IMR-90 (cell line): ENCODE results near the gene TMEM233. TPM values are rescaled to one million over a fixed set of nuclear protein-coding genes. Genes with fewer than 3 reads are reported as not detected.

Experiments
- ATAC-seq: fragments of 200-7000 bp; cut with Tn5 transposase; 2 replicates; pipeline ENCODE4 v1.9.1; 2020; ENCODE audit warnings: low read depth, mild to moderate bottlenecking, moderate library complexity
- BruUV-seq: library from RNA; stranded (reverse); fragments of 400-500 nt; replicated peaks from 2 replicates; lab custom pipeline; 2021; lab: Mats Ljungman, UMichigan
- CTCF ChIA-PET: fragments of 300-600 bp; formaldehyde crosslinking; extraction: SDS; loops from one replicate; lab custom pipeline; 2021; ENCODE audit warnings: antibody characterized with exemption; lab: Yijun Ruan, JAX
- POLR2A ChIA-PET: fragments of 300-600 bp; sonication (Branson Sonifier 250); formaldehyde crosslinking; loops from one replicate; lab custom pipeline; 2022; ENCODE audit warnings: antibody characterized with exemption; ENCODE audit not compliant: unreplicated experiment; lab: Charles Lee
- DNase-seq: peaks from one replicate; pipeline ENCODE4 v3.0.0; 2013
- H2AFZ ChIP-seq: replicated peaks from 2 replicates; pipeline ENCODE3; 2013; ENCODE audit warnings: low read length, mild to moderate bottlenecking; ENCODE audit not compliant: poor library complexity
- H2AK5ac ChIP-seq: 2 replicates; pipeline ENCODE4 v1.6.1; 2013; ENCODE audit warnings: low read depth, low read length, inconsistent platforms
- H2AK9ac ChIP-seq: replicated peaks from 2 replicates; pipeline ENCODE3; 2013; ENCODE audit warnings: mild to moderate bottlenecking, low read depth, low read length, moderate library complexity; ENCODE audit not compliant: poor library complexity
- H2BK120ac ChIP-seq: 2 replicates; pipeline ENCODE4 v1.6.1; 2013; ENCODE audit warnings: low read depth, low read length, inconsistent platforms
- H2BK15ac ChIP-seq: 3 replicates; pipeline ENCODE4 v1.6.1; 2013; ENCODE audit warnings: low read depth, low read length, inconsistent platforms
- H2BK20ac ChIP-seq: 2 replicates; pipeline ENCODE4 v1.6.1; 2013; ENCODE audit warnings: low read depth, mild to moderate bottlenecking, inconsistent platforms, low read length, moderate library complexity
- H2BK5ac ChIP-seq: 2 replicates; pipeline ENCODE4 v1.6.1; 2013; ENCODE audit warnings: mild to moderate bottlenecking, low read depth, low read length, inconsistent platforms; ENCODE audit not compliant: poor library complexity, severe bottlenecking
- H3K14ac ChIP-seq: replicated peaks from 2 replicates; pipeline ENCODE4 v1.6.1; 2013; ENCODE audit warnings: low read depth, low read length, inconsistent platforms
- H3K18ac ChIP-seq: 2 replicates; pipeline ENCODE4 v1.6.1; 2013; ENCODE audit warnings: low read depth, low read length, control low read depth
- H3K23ac ChIP-seq: 2 replicates; pipeline ENCODE4 v1.6.1; 2013; ENCODE audit warnings: low read depth, low read length, inconsistent platforms
- H3K27ac ChIP-seq: 2 replicates; pipeline ENCODE4 v1.5.1; 2013; ENCODE audit warnings: mild to moderate bottlenecking, control low read depth, low read length; ENCODE audit not compliant: insufficient read depth
- H3K27me3 ChIP-seq: 2 replicates; pipeline ENCODE4 v1.6.1; 2013; ENCODE audit warnings: low read length; ENCODE audit not compliant: control insufficient read depth, insufficient read depth
- H3K36me3 ChIP-seq: 2 replicates; pipeline ENCODE4 v1.6.1; 2013; ENCODE audit warnings: low read length, mixed read lengths; ENCODE audit not compliant: control insufficient read depth, insufficient read depth
- H3K4ac ChIP-seq: 2 replicates; pipeline ENCODE4 v1.6.1; 2013; ENCODE audit warnings: low read depth, low read length, inconsistent platforms
- H3K4me1 ChIP-seq: 2 replicates; pipeline ENCODE4 v1.6.1; 2013; ENCODE audit warnings: low read length, mixed read lengths; ENCODE audit not compliant: control insufficient read depth, insufficient read depth
- H3K4me2 ChIP-seq: 2 replicates; pipeline ENCODE4 v1.6.1; 2013; ENCODE audit warnings: low read depth, mild to moderate bottlenecking, control low read depth, low read length, moderate library complexity
- H3K4me3 ChIP-seq: 2 replicates; pipeline ENCODE4 v1.5.1; 2013; ENCODE audit warnings: low read depth, mild to moderate bottlenecking, control low read depth, low read length, moderate library complexity; ENCODE audit not compliant: insufficient read depth
- H3K56ac ChIP-seq: 2 replicates; pipeline ENCODE4 v1.6.1; 2013; ENCODE audit warnings: low read length, inconsistent platforms; ENCODE audit not compliant: insufficient read depth; ENCODE audit errors: extremely low read depth
- H3K79me1 ChIP-seq, 2 experiments: 2 replicates each; pipeline ENCODE4 v1.6.1; 2013; ENCODE audit warnings: low read length in 2 of 2, inconsistent platforms in 1 of 2, low read depth in 1 of 2
- H3K9ac ChIP-seq: 2 replicates; pipeline ENCODE4 v1.6.1; 2013; ENCODE audit warnings: low read depth, low read length, control low read depth
- H3K9me1 ChIP-seq: 2 replicates; pipeline ENCODE4 v1.6.1; 2013; ENCODE audit warnings: low read length, inconsistent platforms; ENCODE audit not compliant: insufficient read depth
- H3K9me3 ChIP-seq: 2 replicates; pipeline ENCODE4 v1.6.1; 2013; ENCODE audit warnings: low read length; ENCODE audit not compliant: control insufficient read depth, insufficient read depth
- H4K20me1 ChIP-seq: 2 replicates; pipeline ENCODE4 v1.6.1; 2013; ENCODE audit warnings: low read length, inconsistent platforms; ENCODE audit not compliant: insufficient read depth
- H4K5ac ChIP-seq: 2 replicates; pipeline ENCODE4 v1.6.1; 2013; ENCODE audit warnings: mild to moderate bottlenecking, low read depth, low read length, control low read depth
- H4K8ac ChIP-seq, 2 experiments: 2 replicates each; pipeline ENCODE4 v1.6.1; 2013; ENCODE audit warnings: low read depth in 2 of 2, low read length in 2 of 2, control low read depth in 1 of 2, inconsistent platforms in 1 of 2
- H4K91ac ChIP-seq: 2 replicates; pipeline ENCODE4 v1.6.1; 2013; ENCODE audit warnings: low read depth, low read length, inconsistent platforms; ENCODE audit not compliant: insufficient read depth
- BHLHE40 ChIP-seq: fragments of 150-350 bp; IDR thresholded peaks from 2 replicates; pipeline ENCODE4 v1.6.1; 2016; ENCODE audit warnings: mild to moderate bottlenecking, low read depth, low read length
- CEBPB ChIP-seq: IDR thresholded peaks from 2 replicates; pipeline ENCODE4 v1.6.1; 2012; ENCODE audit warnings: low read depth, low read length, improper control_type of control experiment
- CHD1 ChIP-seq: IDR thresholded peaks from 2 replicates; pipeline ENCODE4 v1.6.1; 2012; ENCODE audit warnings: low read depth, low read length, improper control_type of control experiment
- CTCF ChIP-seq: conservative IDR thresholded peaks from 2 replicates; pipeline ENCODE4 v1.5.1; 2012; ENCODE audit warnings: mild to moderate bottlenecking, low read depth, low read length, improper control_type of control experiment
- FOS ChIP-seq: fragments of 150-350 bp; IDR thresholded peaks from 2 replicates; pipeline ENCODE4 v1.6.1; 2016; ENCODE audit warnings: low read depth, low read length
- NFE2L2 ChIP-seq: fragments of 150-350 bp; IDR thresholded peaks from 2 replicates; pipeline ENCODE4 v1.6.1; 2016; ENCODE audit warnings: low read depth, mild to moderate bottlenecking, low read length
- RAD21 ChIP-seq: IDR thresholded peaks from 2 replicates; pipeline ENCODE4 v1.6.1; 2012; ENCODE audit warnings: low read length, improper control_type of control experiment
- RFX5 ChIP-seq: IDR thresholded peaks from 2 replicates; pipeline ENCODE4 v1.8.0; 2012; ENCODE audit warnings: low read depth, mild to moderate bottlenecking, low read length, moderate library complexity
- WGBS, 2 experiments: methylation state at CpG; one replicate each; pipeline versions ENCODE4 v1.1.5 to v1.1.7; 2013; ENCODE audit warnings: missing lambda C conversion rate in 2 of 2; ENCODE audit not compliant: insufficient read length in 1 of 2; ENCODE audit errors: extremely low coverage in 2 of 2; 5-methylcytosine and 5-hydroxymethylcytosine counted together
- dilution Hi-C: fragments of 300-500 bp; cut with HindIII; formaldehyde crosslinking; loops from one replicate; pipeline ENCODE4 v1.14.3; 2018; ENCODE audit warnings: low sequenced_read_pairs; ENCODE audit not compliant: unreplicated experiment
- in situ Hi-C: fragments of 300-500 bp; cut with MboI; formaldehyde crosslinking; loops from 3 replicates; pipeline ENCODE4 v1.14.3; 2019; ENCODE audit warnings: low sequenced_read_pairs, inconsistent platforms, mixed read lengths
- intact Hi-C: fragments of 100-400 bp; cut with micrococcal nuclease; formaldehyde crosslinking; loops from 2 replicates; pipeline ENCODE4 v1.10.0; 2022
- polyA plus RNA-seq, 3 experiments: library from polyadenylated mRNA; depleted of rRNA; stranded (reverse); fragments of >200 nt; gene quantifications; 2 replicates each; pipeline ENCODE4 v1.2.3, GENCODE V29; 2012; ENCODE audit warnings: low replicate concordance in 1 of 3
- total RNA-seq: library from RNA; depleted of rRNA; stranded (reverse); fragments of >200 nt; gene quantifications from 2 replicates; pipeline ENCODE4 v1.2.3, GENCODE V29; 2012

TMEM233 gene
- total and polyA plus RNA-seq, 2 of the 4 experiments (the other 2 are of a cell fraction): not detected

GRCh38 chr12:119627019-119627643 is 33.6 kb downstream of the TMEM233 start:
- DNase-seq (no peak), ATAC-seq (no peak)
- H3K27ac ChIP-seq: no peak overlapping the region

More at GRCh38 chr12:119627019-119627643, 33.6 kb downstream of the TMEM233 start:
- BruUV-seq: no TSS peak
- in situ Hi-C loops: no loop called here
- Histone ChIP-seq H4K91ac (no peak overlapping the region), H4K20me1 (no peaks in the 10 kb centered on the region), H3K4ac (no peak overlapping the region), H4K8ac (no peak overlapping the region), H2BK20ac (no peak overlapping the region), H2BK5ac (no peak overlapping the region), H3K14ac (no peak overlapping the region), H3K9ac (no peak overlapping the region), H3K4me2 (no peak overlapping the region), H3K18ac (no peak overlapping the region), H4K5ac (no peak overlapping the region), H3K4me3 (no peak overlapping the region), H2BK15ac (no peak overlapping the region), H2AK5ac (no peak overlapping the region), H2AK9ac (no peak overlapping the region), H2AFZ (no peak overlapping the region), H2BK120ac (no peak overlapping the region), H3K4me1 (no peaks in the 10 kb centered on the region), H3K23ac (no peak overlapping the region), H3K9me1 (no peaks in the 10 kb centered on the region), H3K36me3 (no peaks in the 10 kb centered on the region), H3K79me1 (no peaks in the 10 kb centered on the region), H3K56ac (no peak overlapping the region; the same call in 1 of the 2 replicates), H3K27me3 (no peaks in the 10 kb centered on the region), H3K9me3 (no peaks in the 10 kb centered on the region)
- dilution Hi-C loops: no loop called here
- WGBS, 2 experiments: 25% methylated on average over 1 of the region's 6 CpGs; no CpG with 5 or more reads in 1 of the 2 experiments
- CTCF ChIA-PET: no interaction called here
- TF ChIP-seq RAD21 (no peak), RFX5 (no peak), FOS (no peak), CTCF (no peak), CEBPB (no peak), NFE2L2 (no peak), CHD1 (no peak), BHLHE40 (no peak)
- POLR2A ChIA-PET: no interaction called here
- intact Hi-C loops: no loop called here
